Naive thymus-derived CD4-positive, alpha-beta T cell (primary cell): ENCODE data around the gene ARHGAP18. TPM values are rescaled to one million over a fixed set of nuclear protein-coding genes. Genes with fewer than 3 reads are reported as not detected.
"Not testable (repeated sequence)": the region's sequence is repeated elsewhere in the genome, so short reads cannot be mapped to it uniquely, and the experiment has no call there.

Source experiments
- ATAC-seq: fragments of 150-1000 bp; cut with Tn5 transposase; 2 replicates; pipeline ENCODE4 v1.10.0; 2021; ENCODE audit warnings: mild to moderate bottlenecking, moderate library complexity
- CTCF ChIA-PET: fragments of 350-600 bp; sonication (Branson Sonifier 250); formaldehyde crosslinking; loops from one replicate; lab custom pipeline; 2021; ENCODE audit warnings: antibody characterized with exemption; lab: Charles Lee
- POLR2A ChIA-PET: fragments of 350-600 bp; sonication (Branson Sonifier 250); formaldehyde crosslinking; loops from one replicate; lab custom pipeline; 2021; ENCODE audit warnings: antibody characterized with exemption, inconsistent platforms; lab: Charles Lee
- DNase-seq, 9 donors: peaks; one replicate each; pipeline versions ENCODE4 v3.0.0 to v3.0.0-alpha.2; 2020 to 2022; ENCODE audit warnings: mixed read lengths in 1 of 9
- H3K27ac ChIP-seq: one replicate; pipeline ENCODE4 v1.7.0; 2013; ENCODE audit warnings: mild to moderate bottlenecking, low read depth, low read length, moderate library complexity
- H3K27me3 ChIP-seq, 2 donors: one replicate each; pipeline ENCODE4 v1.7.0; 2013; ENCODE audit warnings: low read length in 2 of 2, mild to moderate bottlenecking in 2 of 2, moderate library complexity in 2 of 2; ENCODE audit not compliant: control insufficient read depth in 2 of 2, insufficient read depth in 2 of 2
- H3K36me3 ChIP-seq, 3 experiments: 1 replicate in 2 of 3; 2 replicates in 1 of 3; pipeline ENCODE4 v1.7.0; 2013; ENCODE audit warnings: low read length in 3 of 3, mild to moderate bottlenecking in 3 of 3, moderate library complexity in 1 of 3; ENCODE audit not compliant: insufficient read depth in 3 of 3, control insufficient read depth in 2 of 3
- H3K4me1 ChIP-seq, 2 donors: one replicate each; pipeline ENCODE4 v1.7.0; 2013; ENCODE audit warnings: low read length in 2 of 2, mild to moderate bottlenecking in 2 of 2, moderate library complexity in 1 of 2; ENCODE audit not compliant: control insufficient read depth in 2 of 2, insufficient read depth in 2 of 2
- H3K4me3 ChIP-seq: 2 replicates; pipeline ENCODE4 v1.7.0; 2013; ENCODE audit warnings: mild to moderate bottlenecking, low read length
- H3K9me3 ChIP-seq, 3 experiments: 1 replicate in 2 of 3; 2 replicates in 1 of 3; pipeline ENCODE4 v1.7.0; 2013; ENCODE audit warnings: low read length in 3 of 3; ENCODE audit not compliant: control insufficient read depth in 2 of 3
- H3K27ac Mint-ChIP-seq, 9 donors: one replicate each; pipeline ENCODE4 v1.8.0; 2020 to 2022; ENCODE audit warnings: mixed read lengths in 9 of 9, mild to moderate bottlenecking in 8 of 9, moderate library complexity in 5 of 9, inconsistent platforms in 2 of 9
- H3K27me3 Mint-ChIP-seq, 5 donors: one replicate each; pipeline ENCODE4 v1.8.0; 2021 to 2022; ENCODE audit warnings: mixed read lengths in 5 of 5, mild to moderate bottlenecking in 1 of 5
- H3K36me3 Mint-ChIP-seq, 5 donors: one replicate each; pipeline ENCODE4 v1.8.0; 2020 to 2022; ENCODE audit warnings: mixed read lengths in 5 of 5, mild to moderate bottlenecking in 3 of 5, inconsistent platforms in 1 of 5
- H3K4me1 Mint-ChIP-seq, 7 donors: one replicate each; pipeline ENCODE4 v1.8.0; 2020 to 2022; ENCODE audit warnings: mixed read lengths in 7 of 7, mild to moderate bottlenecking in 3 of 7, inconsistent platforms in 1 of 7
- H3K4me3 Mint-ChIP-seq, 10 donors: one replicate each; pipeline ENCODE4 v1.8.0; 2020 to 2022; ENCODE audit warnings: mild to moderate bottlenecking in 10 of 10, mixed read lengths in 10 of 10, moderate library complexity in 6 of 10, inconsistent platforms in 2 of 10
- H3K9me3 Mint-ChIP-seq, 11 donors: one replicate each; pipeline ENCODE4 v1.8.0; 2020 to 2022; ENCODE audit warnings: mixed read lengths in 11 of 11, mild to moderate bottlenecking in 4 of 11, inconsistent platforms in 1 of 11, moderate library complexity in 1 of 11
- intact Hi-C, 2 donors: fragments of 100-400 bp; cut with micrococcal nuclease; formaldehyde crosslinking; loops; one replicate each; pipeline ENCODE4 v1.15.1; 2023
- polyA plus RNA-seq, 2 donors: library from polyadenylated mRNA; unstranded; fragments of 300-500 nt; fragmentation: Illumina TruSeq; gene quantifications; one replicate each; pipeline ENCODE4 v1.2.3, GENCODE V29; 2021
- total RNA-seq, 6 experiments: library from RNA in 5 of 6; stranded (reverse) in 5 of 6; gene quantifications; 1 replicate in 5 of 6; 2 replicates in 1 of 6; pipeline ENCODE4 v1.2.3 and lab custom pipeline; 2021 to 2026

ARHGAP18 gene
- total and polyA plus RNA-seq, 7 experiments from 2014 or later, result 0.53 to 9.4 (median 1.5) TPM

DNA sequence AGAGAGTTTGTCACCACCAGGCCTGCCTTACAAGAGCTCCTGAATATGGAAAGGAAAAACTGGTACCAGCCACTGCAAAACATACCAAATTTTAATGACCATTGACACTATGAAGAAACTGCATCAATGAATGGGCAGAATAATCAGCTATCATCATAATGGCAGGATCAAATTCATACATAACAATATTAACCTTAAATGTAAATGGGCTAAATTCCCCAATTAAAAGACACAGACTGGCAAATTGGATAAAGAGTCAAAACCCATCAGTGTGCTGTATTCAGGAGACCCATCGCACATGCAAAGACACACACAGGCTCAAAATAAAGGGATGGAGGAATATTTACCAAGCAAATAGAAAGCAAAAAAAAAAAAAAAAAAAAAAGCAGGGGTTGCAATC is 139.0 kb downstream of the ARHGAP18 start:
- H3K4me1 Mint-ChIP-seq, result peaks cover 0 to 11% (median 8%) of the 10 kb centered on the region in 7 donors
- H3K27ac Mint-ChIP-seq, H3K4me3 ChIP-seq, CTCF ChIA-PET, H3K27me3 Mint-ChIP-seq, POLR2A ChIA-PET, H3K9me3 ChIP-seq, H3K27ac ChIP-seq, DNase-seq, H3K4me3 Mint-ChIP-seq, H3K4me1 ChIP-seq, ATAC-seq, H3K27me3 ChIP-seq, H3K36me3 ChIP-seq: not testable (repeated sequence)
- H3K36me3 Mint-ChIP-seq, result peaks cover 0 to 18% (median 5%) of the 10 kb centered on the region in 5 donors
- intact Hi-C loops, result loop anchor here in 1 of 2 donors (10.0 kb wide), 1 partner anchor 1836 kb away; no protein-coding TSS in a partner anchor
- H3K9me3 Mint-ChIP-seq, result peaks cover 0 to 22% (median 8%) of the 10 kb centered on the region in 11 donors

GRCh38 chr6:129568015-129568414 is 142.0 kb downstream of the ARHGAP18 start:
- Histone ChIP-seq H3K4me3 (no peak overlapping the region), H3K36me3 (no peaks in the 10 kb centered on the region), H3K27ac (no peak overlapping the region), H3K27me3 (no peaks in the 10 kb centered on the region), H3K4me1 (no peaks in the 10 kb centered on the region), H3K9me3 (no peaks in the 10 kb centered on the region)
- no peak for ATAC-seq
- DNase-seq, result no peak
- no peak overlapping the region for H3K27ac Mint-ChIP-seq
- peaks cover 0 to 7% (median 0%) of the 10 kb centered on the region in 5 donors for H3K27me3 Mint-ChIP-seq
- intact Hi-C loops, result no loop called here
- ChIA-PET POLR2A (no interaction called here), CTCF (no interaction called here)
- peaks cover 0 to 9% (median 4%) of the 10 kb centered on the region in 7 donors for H3K4me1 Mint-ChIP-seq
- peaks cover 0 to 16% (median 5%) of the 10 kb centered on the region in 5 donors for H3K36me3 Mint-ChIP-seq
- H3K9me3 Mint-ChIP-seq, result peaks cover 0 to 22% (median 7%) of the 10 kb centered on the region in 11 donors
- H3K4me3 Mint-ChIP-seq, result no peak overlapping the region

DNA sequence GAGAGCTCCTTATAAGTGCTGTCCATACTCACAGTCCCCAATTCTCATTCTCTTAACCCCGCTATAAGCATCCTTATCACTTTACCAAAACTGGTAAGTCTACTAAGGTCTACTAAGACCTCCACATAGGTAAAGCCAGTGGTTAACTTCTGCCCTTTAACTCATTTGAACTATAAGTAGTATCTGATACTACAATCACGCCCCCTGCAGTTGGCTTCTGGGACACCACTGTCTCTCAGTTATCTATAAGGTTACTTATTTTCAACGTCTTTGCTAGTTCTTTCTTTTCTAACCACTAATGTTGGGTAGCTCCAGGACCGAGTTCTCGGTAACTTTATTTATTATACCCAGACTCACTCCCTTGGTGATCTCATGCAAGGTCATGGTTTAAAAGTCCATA is 142.6 kb downstream of the ARHGAP18 start:
- no peak overlapping the region for H3K4me3 Mint-ChIP-seq
- H3K4me3 ChIP-seq, result no peak overlapping the region
- peaks cover 0 to 22% (median 7%) of the 10 kb centered on the region in 11 donors for H3K9me3 Mint-ChIP-seq
- ChIA-PET CTCF (interaction anchor here (0.6 to 0.7 kb wide), 2 partner anchors 35 to 70 kb away, joined by 3 read pairs; no protein-coding TSS in a partner anchor), POLR2A (interaction anchor here (0.7 kb wide), 1 partner anchor 81 kb away, joined by 3 read pairs; no protein-coding TSS in a partner anchor)
- DNase-seq, result peak in 1 of 9 donors; percentile 26
- no peak overlapping the region for H3K27ac ChIP-seq
- H3K36me3 ChIP-seq, result no peaks in the 10 kb centered on the region
- no peaks in the 10 kb centered on the region for H3K9me3 ChIP-seq
- H3K27me3 ChIP-seq, result no peaks in the 10 kb centered on the region
- H3K4me1 ChIP-seq, result no peaks in the 10 kb centered on the region
- no peak overlapping the region for H3K27ac Mint-ChIP-seq
- ATAC-seq, result no peak
- peaks cover 0 to 8% (median 0%) of the 10 kb centered on the region in 5 donors for H3K27me3 Mint-ChIP-seq
- peaks cover 0 to 9% (median 4%) of the 10 kb centered on the region in 7 donors for H3K4me1 Mint-ChIP-seq
- intact Hi-C loops, result loop anchor here in 1 of 2 donors (1.0 kb wide), 1 partner anchor 68 kb away; no protein-coding TSS in a partner anchor
- H3K36me3 Mint-ChIP-seq, result peaks cover 0 to 16% (median 4%) of the 10 kb centered on the region in 5 donors

GRCh38 chr6:129565811-129566210 is 144.2 kb downstream of the ARHGAP18 start:
- H3K9me3 ChIP-seq, result no peaks in the 10 kb centered on the region
- no peaks in the 10 kb centered on the region for H3K27me3 ChIP-seq
- ChIA-PET CTCF (no interaction called here), POLR2A (no interaction called here)
- no peak overlapping the region for H3K4me3 ChIP-seq
- intact Hi-C loops, result no loop called here
- Mint-ChIP-seq H3K4me1 (peaks cover 0 to 9% (median 4%) of the 10 kb centered on the region in 7 donors), H3K36me3 (peaks cover 0 to 8% (median 3%) of the 10 kb centered on the region in 5 donors), H3K27ac (peak overlapping the region in 1 of 9 donors; percentile 51), H3K27me3 (peaks cover 0 to 8% (median 0%) of the 10 kb centered on the region in 5 donors), H3K9me3 (peaks cover 0 to 9% (median 4%) of the 10 kb centered on the region in 11 donors), H3K4me3 (no peak overlapping the region)
- DNase-seq (no peak), ATAC-seq (no peak)
- H3K36me3 ChIP-seq, result no peaks in the 10 kb centered on the region
- H3K27ac ChIP-seq, result no peak overlapping the region
- H3K4me1 ChIP-seq, result no peaks in the 10 kb centered on the region

GRCh38 chr6:129565366-129565765 is 144.6 kb downstream of the ARHGAP18 start:
- no peak for ATAC-seq
- Histone ChIP-seq H3K4me3 (no peak overlapping the region), H3K27me3 (no peaks in the 10 kb centered on the region), H3K27ac (no peak overlapping the region), H3K9me3 (no peaks in the 10 kb centered on the region), H3K4me1 (no peaks in the 10 kb centered on the region), H3K36me3 (no peaks in the 10 kb centered on the region)
- H3K4me3 Mint-ChIP-seq, result no peak overlapping the region
- H3K27me3 Mint-ChIP-seq, result peaks cover 0 to 10% (median 0%) of the 10 kb centered on the region in 5 donors
- H3K27ac Mint-ChIP-seq, result peak overlapping the region in 1 of 9 donors; percentile 51
- H3K4me1 Mint-ChIP-seq, result peaks cover 0 to 9% (median 4%) of the 10 kb centered on the region in 7 donors
- H3K9me3 Mint-ChIP-seq, result peaks cover 0 to 5% (median 3%) of the 10 kb centered on the region in 11 donors
- intact Hi-C loops, result no loop called here
- POLR2A ChIA-PET, result no interaction called here
- H3K36me3 Mint-ChIP-seq, result peaks cover 0 to 5% (median 1%) of the 10 kb centered on the region in 5 donors
- DNase-seq, result peak in 2 of 9 donors; percentile 2 to 4
- CTCF ChIA-PET, result no interaction called here

DNA sequence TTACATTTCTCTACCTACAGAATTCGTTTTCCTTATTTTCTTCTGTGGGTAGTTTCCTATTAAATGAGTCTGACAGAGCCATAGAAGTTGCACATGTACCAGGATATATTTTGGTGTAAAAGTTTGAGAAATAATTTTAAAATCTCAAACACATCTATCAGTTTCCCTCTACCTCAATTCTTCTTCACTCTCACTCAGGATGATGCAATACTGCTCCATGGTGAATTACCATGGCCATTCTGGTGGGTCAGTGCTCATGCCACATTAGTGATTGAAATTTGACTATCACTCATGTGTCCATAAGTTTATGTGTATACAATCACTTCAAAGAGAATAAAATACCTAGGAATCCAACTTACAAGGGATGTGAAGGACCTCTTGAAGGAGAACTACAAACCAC is 151.7 kb downstream of the ARHGAP18 start:
- H3K36me3 Mint-ChIP-seq, result no peaks in the 10 kb centered on the region
- intact Hi-C loops, result no loop called here
- peaks cover 0 to 12% (median 8%) of the 10 kb centered on the region in 5 donors for H3K27me3 Mint-ChIP-seq
- Histone ChIP-seq H3K36me3 (no peaks in the 10 kb centered on the region), H3K27me3 (no peaks in the 10 kb centered on the region), H3K4me1 (no peaks in the 10 kb centered on the region), H3K4me3 (no peak overlapping the region), H3K27ac (no peak overlapping the region), H3K9me3 (no peaks in the 10 kb centered on the region)
- no peak overlapping the region for H3K27ac Mint-ChIP-seq
- ATAC-seq (no peak), DNase-seq (no peak)
- peaks cover 0 to 4% (median 0%) of the 10 kb centered on the region in 11 donors for H3K9me3 Mint-ChIP-seq
- ChIA-PET CTCF (no interaction called here), POLR2A (no interaction called here)
- H3K4me3 Mint-ChIP-seq, result no peak overlapping the region
- H3K4me1 Mint-ChIP-seq, result no peaks in the 10 kb centered on the region
